PC-9 (cell line): ENCODE results near the gene CDC40. TPM values are rescaled to one million over a fixed set of nuclear protein-coding genes. Genes with fewer than 3 reads are reported as not detected.

ENCODE experiments used
- BruUV-seq: library from RNA; stranded (reverse); fragments of 400-500 nt; replicated peaks from 2 replicates; lab custom pipeline; 2021; lab: Mats Ljungman, UMichigan
- CTCF ChIA-PET: fragments of 300-600 bp; sonication (Branson Sonifier 250); formaldehyde crosslinking; loops from one replicate; lab custom pipeline; 2022; ENCODE audit warnings: antibody characterized with exemption; lab: Charles Lee
- POLR2A ChIA-PET: fragments of 300-600 bp; sonication (Branson Sonifier 250); formaldehyde crosslinking; loops from one replicate; lab custom pipeline; 2022; ENCODE audit warnings: antibody characterized with exemption; ENCODE audit not compliant: unreplicated experiment; lab: Charles Lee
- DNase-seq, 2 experiments: peaks; one replicate each; pipeline versions ENCODE4 v3.0.0 to v3.0.0-alpha.2; 2015 to 2022; ENCODE audit warnings: mixed read lengths in 1 of 2
- H2AFZ ChIP-seq: fragments of 200-600 bp; sonication (generic); 2 replicates; pipeline ENCODE4 v1.8.1; 2017; ENCODE audit warnings: antibody characterized with exemption
- H3F3A ChIP-seq: fragments of 200-600 bp; sonication (generic); 2 replicates; pipeline ENCODE4 v1.8.1; 2017; ENCODE audit warnings: antibody characterized with exemption, mild to moderate bottlenecking, low read depth; ENCODE audit not compliant: insufficient read depth
- H3K27ac ChIP-seq: fragments of 200-600 bp; sonication (generic); 2 replicates; pipeline ENCODE4 v1.6.1; 2016; ENCODE audit warnings: mixed run types
- H3K27me3 ChIP-seq: fragments of 200-600 bp; sonication (generic); 2 replicates; pipeline ENCODE4 v1.6.1; 2016; ENCODE audit warnings: low read depth, mixed run types; ENCODE audit not compliant: insufficient read depth
- H3K36me3 ChIP-seq: fragments of 200-600 bp; sonication (generic); 2 replicates; pipeline ENCODE4 v1.6.1; 2016; ENCODE audit warnings: low read depth, mixed run types
- H3K4me1 ChIP-seq: fragments of 200-600 bp; sonication (generic); replicated peaks from 2 replicates; pipeline ENCODE4 v1.6.1; 2016; ENCODE audit warnings: mixed run types; ENCODE audit not compliant: insufficient read depth
- H3K4me2 ChIP-seq: fragments of 200-600 bp; sonication (generic); 2 replicates; pipeline ENCODE4 v1.6.1; 2017; ENCODE audit warnings: mixed run types
- H3K4me3 ChIP-seq: fragments of 200-600 bp; sonication (generic); 2 replicates; pipeline ENCODE4 v1.6.1; 2016; ENCODE audit warnings: mixed run types
- H3K79me2 ChIP-seq: fragments of 200-600 bp; sonication (generic); 2 replicates; pipeline ENCODE4 v1.6.1; 2017; ENCODE audit warnings: low read depth, mixed run types
- H3K9me2 ChIP-seq: fragments of 200-600 bp; sonication (generic); 2 replicates; pipeline ENCODE4 v1.8.1; 2017; ENCODE audit warnings: mild to moderate bottlenecking; ENCODE audit not compliant: insufficient read depth
- H3K9me3 ChIP-seq: fragments of 200-600 bp; sonication (generic); 2 replicates; pipeline ENCODE4 v1.8.1; 2016; ENCODE audit warnings: low read depth; ENCODE audit not compliant: insufficient read depth
- H4K20me1 ChIP-seq: fragments of 200-600 bp; sonication (generic); 2 replicates; pipeline ENCODE4 v1.8.1; 2017; ENCODE audit not compliant: insufficient read depth
- EZH2 ChIP-seq: fragments of 200-600 bp; sonication (generic); IDR thresholded peaks from 2 replicates; pipeline ENCODE4 v1.8.0; 2017; ENCODE audit warnings: antibody characterized with exemption, low read depth
- intact Hi-C: fragments of 100-400 bp; cut with micrococcal nuclease; formaldehyde crosslinking; loops from one replicate; pipeline ENCODE4 v1.10.0; 2022; ENCODE audit not compliant: unreplicated experiment
- total RNA-seq: library from RNA; stranded (reverse); gene quantifications from 2 replicates; pipeline ENCODE4 v1.2.3, GENCODE V29; 2021
- TF ChIP-seq, protein P1 (sequence below): fragments of 200-600 bp; sonication (generic); conservative IDR thresholded peaks from 2 replicates; pipeline ENCODE4 v1.6.1; 2017; ENCODE audit warnings: mixed run types, antibody characterized with exemption, mild to moderate bottlenecking, moderate library complexity

Gene CDC40
- total RNA-seq, 1 experiment from 2014 or later, result 18.3 TPM

DNA sequence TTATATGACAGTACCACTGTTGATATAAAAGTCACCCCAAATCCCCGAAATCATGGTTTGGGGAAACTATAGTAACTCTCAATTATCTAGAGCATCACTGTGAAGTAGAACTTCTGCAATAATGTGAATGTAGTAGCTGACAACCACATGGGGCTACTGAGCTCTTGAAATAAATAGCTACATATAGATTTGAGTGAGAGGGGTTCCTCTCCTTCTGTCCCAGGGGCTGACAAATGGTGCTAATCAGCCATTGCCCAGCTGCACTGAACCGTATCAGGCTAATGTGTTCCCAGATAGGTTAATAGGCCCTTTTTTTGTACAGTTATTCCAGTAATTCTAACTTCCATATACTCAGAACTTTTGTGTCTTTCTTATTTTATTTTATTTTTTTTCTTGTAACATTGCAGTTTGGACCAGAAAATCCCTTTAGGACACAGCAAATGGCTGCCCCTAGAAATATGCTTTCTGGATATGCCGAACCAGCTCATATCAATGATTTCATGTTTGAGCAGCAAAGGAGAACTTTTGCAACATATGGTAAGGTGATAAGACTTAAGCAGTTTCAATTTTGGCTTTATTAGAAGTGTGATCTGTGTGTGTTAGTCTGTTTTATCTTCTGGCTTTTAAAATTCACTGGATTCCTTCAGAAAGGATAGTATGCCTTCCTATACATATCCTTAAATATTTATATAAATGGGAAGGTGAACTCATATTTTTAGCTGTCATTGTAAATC is 21.1 kb downstream of the CDC40 start:
- DNase-seq, result no peak
- H3K36me3 ChIP-seq, result 0 out of 2 replicates have a peak, but pooled peaks cover 3% of the 10 kb centered on the region
- POLR2A ChIA-PET, result no interaction called here
- peaks cover 8% of the 10 kb centered on the region for H4K20me1 ChIP-seq
- no peaks in the 10 kb centered on the region for H3F3A ChIP-seq
- H3K4me3 ChIP-seq, result no peak overlapping the region
- H3K9me2 ChIP-seq, result no peaks in the 10 kb centered on the region
- TF ChIP-seq, protein P1, sequence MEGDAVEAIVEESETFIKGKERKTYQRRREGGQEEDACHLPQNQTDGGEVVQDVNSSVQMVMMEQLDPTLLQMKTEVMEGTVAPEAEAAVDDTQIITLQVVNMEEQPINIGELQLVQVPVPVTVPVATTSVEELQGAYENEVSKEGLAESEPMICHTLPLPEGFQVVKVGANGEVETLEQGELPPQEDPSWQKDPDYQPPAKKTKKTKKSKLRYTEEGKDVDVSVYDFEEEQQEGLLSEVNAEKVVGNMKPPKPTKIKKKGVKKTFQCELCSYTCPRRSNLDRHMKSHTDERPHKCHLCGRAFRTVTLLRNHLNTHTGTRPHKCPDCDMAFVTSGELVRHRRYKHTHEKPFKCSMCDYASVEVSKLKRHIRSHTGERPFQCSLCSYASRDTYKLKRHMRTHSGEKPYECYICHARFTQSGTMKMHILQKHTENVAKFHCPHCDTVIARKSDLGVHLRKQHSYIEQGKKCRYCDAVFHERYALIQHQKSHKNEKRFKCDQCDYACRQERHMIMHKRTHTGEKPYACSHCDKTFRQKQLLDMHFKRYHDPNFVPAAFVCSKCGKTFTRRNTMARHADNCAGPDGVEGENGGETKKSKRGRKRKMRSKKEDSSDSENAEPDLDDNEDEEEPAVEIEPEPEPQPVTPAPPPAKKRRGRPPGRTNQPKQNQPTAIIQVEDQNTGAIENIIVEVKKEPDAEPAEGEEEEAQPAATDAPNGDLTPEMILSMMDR, result no peak
- no peak for TF ChIP-seq EZH2
- peaks cover 19% of the 10 kb centered on the region for H3K79me2 ChIP-seq
- intact Hi-C loops, result no loop called here
- H3K27me3 ChIP-seq, result no peaks in the 10 kb centered on the region
- H2AFZ ChIP-seq, result no peak overlapping the region
- no peaks in the 10 kb centered on the region for H3K9me3 ChIP-seq
- no peaks in the 10 kb centered on the region for H3K4me1 ChIP-seq
- no peak overlapping the region for H3K4me2 ChIP-seq
- no TSS peak for BruUV-seq
- H3K27ac ChIP-seq, result no peak overlapping the region
- CTCF ChIA-PET, result no interaction called here

GRCh38 chr6:110207652-110208051 is 27.4 kb downstream of the CDC40 start:
- Histone ChIP-seq H3K9me2 (no peaks in the 10 kb centered on the region), H4K20me1 (peaks cover 7% of the 10 kb centered on the region; the same call in 1 of the 2 replicates), H3K4me1 (no peaks in the 10 kb centered on the region), H3K27ac (no peak overlapping the region), H3K4me2 (no peak overlapping the region), H3K36me3 (peaks cover 26% of the 10 kb centered on the region), H3K27me3 (no peaks in the 10 kb centered on the region), H3K79me2 (no peaks in the 10 kb centered on the region), H3K4me3 (no peak overlapping the region), H3K9me3 (no peaks in the 10 kb centered on the region), H2AFZ (no peak overlapping the region), H3F3A (no peaks in the 10 kb centered on the region)
- TF ChIP-seq EZH2, result no peak
- TF ChIP-seq, protein P1, result no peak
- no TSS peak for BruUV-seq
- ChIA-PET POLR2A (interaction anchor here (0.6 to 0.7 kb wide), 3 partner anchors 12 to 781 kb away, joined by 3 to 11 read pairs (median 5); no protein-coding TSS in a partner anchor), CTCF (interaction anchor here (0.6 kb wide), 1 partner anchor 9 kb away, joined by 3 read pairs; no protein-coding TSS in a partner anchor)
- intact Hi-C loops, result no loop called here
- DNase-seq, result no peak

DNA sequence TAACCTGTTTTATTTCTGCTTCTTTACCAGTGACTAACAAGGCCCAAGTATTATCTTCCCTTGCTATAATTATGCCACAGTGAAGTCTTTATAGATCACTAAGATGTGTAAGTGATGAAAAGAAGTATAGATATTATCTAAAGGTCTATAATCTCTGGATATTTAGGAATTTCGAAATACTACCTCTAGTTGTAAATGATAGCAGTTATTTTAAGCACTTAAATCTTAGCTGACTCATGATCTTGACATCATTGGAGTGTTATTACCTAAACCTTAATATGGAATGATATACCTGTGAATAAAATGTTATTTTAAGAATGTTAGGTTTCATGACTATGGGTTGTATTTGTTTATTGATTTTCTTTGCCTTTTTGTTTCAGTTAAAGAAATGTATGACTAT is 31.5 kb downstream of the CDC40 start:
- Histone ChIP-seq H2AFZ (no peak overlapping the region), H4K20me1 (0 out of 2 replicates have a peak, but pooled peaks cover 4% of the 10 kb centered on the region), H3K27me3 (no peaks in the 10 kb centered on the region), H3K4me3 (no peak overlapping the region), H3K4me2 (no peak overlapping the region), H3K79me2 (no peaks in the 10 kb centered on the region), H3K36me3 (peaks cover 26% of the 10 kb centered on the region), H3K4me1 (no peaks in the 10 kb centered on the region), H3K27ac (no peak overlapping the region), H3F3A (no peaks in the 10 kb centered on the region), H3K9me2 (no peaks in the 10 kb centered on the region), H3K9me3 (no peaks in the 10 kb centered on the region)
- ChIA-PET CTCF (no interaction called here), POLR2A (interaction anchor here (0.7 kb wide), 1 partner anchor 897 kb away, joined by 5 read pairs; no protein-coding TSS in a partner anchor)
- DNase-seq, result no peak
- BruUV-seq, result no TSS peak
- TF ChIP-seq, protein P1, result no peak
- TF ChIP-seq EZH2, result no peak
- intact Hi-C loops, result no loop called here
